ENCODE measurements around the gene RFX8. TPM values are rescaled to one million over a fixed set of nuclear protein-coding genes. Genes with fewer than 3 reads are reported as not detected.

RFX8 gene
- polyA plus RNA-seq, 2 of the 4 experiments (the other 2 are of a cell fraction) = not detected

GRCh38 chr2:101426822-101427221, 48.1 kb downstream of the RFX8 start:
- CTCF ChIA-PET = interaction anchor here (0.6 to 1.6 kb wide), 2 partner anchors 85 to 804 kb away, joined by 3 to 4 read pairs; no protein-coding TSS in a partner anchor
- 78% methylated on average over 7 of the region's 7 CpGs for WGBS (ENCODE audit: missing lambda C conversion rate)
- H3K4me3 ChIP-seq = no peak overlapping the region
- POLR2A ChIA-PET = no interaction called here
- DNase-seq (ENCODE audit: low read depth in 1 of 2, low spot score in 1 of 2) (no peak), ATAC-seq (no peak), FAIRE-seq (no peak)
- no peak for TF ChIP-seq MAZ (IDR thresholded peaks at IDR 0.05; ENCODE audit: borderline replicate concordance, low read depth, low read length)
- no peak for TF ChIP-seq ESRRA (IDR thresholded peaks at IDR 0.05; ENCODE audit: borderline replicate concordance, low read length)
- no peak for TF ChIP-seq RFX5 (IDR thresholded peaks at IDR 0.05)
- no peak for TF ChIP-seq JUNB (IDR thresholded peaks at IDR 0.05)
- no peak for TF ChIP-seq KDM5A (IDR thresholded peaks at IDR 0.05)
- TF ChIP-seq HOXB13 (CRISPR knock-in tag; IDR thresholded peaks at IDR 0.05; ENCODE audit: low read depth) = no peak
- TF ChIP-seq RNF2 (IDR thresholded peaks at IDR 0.05; ENCODE audit: borderline replicate concordance, low read depth) = no peak
- no peak for TF ChIP-seq GATA3 (IDR thresholded peaks at IDR 0.05; ENCODE audit: borderline replicate concordance)
- TF ChIP-seq EP300 (IDR thresholded peaks at IDR 0.05) = no peak
- TF ChIP-seq RCOR1 (IDR thresholded peaks at IDR 0.05; ENCODE audit: low read depth, low read length) = no peak
- TF ChIP-seq RAD21 (conservative IDR thresholded peaks at IDR 0.05 in 1 of 2, IDR thresholded peaks at IDR 0.05 in 1 of 2) = no peak
- TF ChIP-seq CHD4 (IDR thresholded peaks at IDR 0.05; ENCODE audit: borderline replicate concordance) = no peak
- no peak for TF ChIP-seq POLR2A (IDR thresholded peaks at IDR 0.05; ENCODE audit: low read length)
- no peaks in the 10 kb centered on the region for H3K4me1 ChIP-seq
- no peak overlapping the region for H3K4me2 ChIP-seq
- H3K9me3 ChIP-seq = no peaks in the 10 kb centered on the region
- H3K27ac ChIP-seq = no peak overlapping the region

GRCh38 chr2:101420623-101421022, 54.3 kb downstream of the RFX8 start:
- Histone ChIP-seq H3K9me3 (no peaks in the 10 kb centered on the region), H3K4me3 (no peak overlapping the region), H3K4me2 (no peak overlapping the region), H3K27ac (no peak overlapping the region), H3K4me1 (no peaks in the 10 kb centered on the region)
- DNase-seq (ENCODE audit: low read depth in 1 of 2, low spot score in 1 of 2) (no peak), FAIRE-seq (no peak), ATAC-seq (no peak)
- TF ChIP-seq HOXB5 (CRISPR knock-in tag; IDR thresholded peaks at IDR 0.05) (no peak), GATA3 (IDR thresholded peaks at IDR 0.05; ENCODE audit: borderline replicate concordance) (no peak)
- ChIA-PET CTCF (interaction anchor here (0.6 to 6.9 kb wide), 6 partner anchors 8 to 453 kb away, joined by 3 to 79 read pairs (median 5); no protein-coding TSS in a partner anchor), POLR2A (no interaction called here)
- WGBS (ENCODE audit: missing lambda C conversion rate) = 73% methylated on average over 4 of the region's 4 CpGs

DNA sequence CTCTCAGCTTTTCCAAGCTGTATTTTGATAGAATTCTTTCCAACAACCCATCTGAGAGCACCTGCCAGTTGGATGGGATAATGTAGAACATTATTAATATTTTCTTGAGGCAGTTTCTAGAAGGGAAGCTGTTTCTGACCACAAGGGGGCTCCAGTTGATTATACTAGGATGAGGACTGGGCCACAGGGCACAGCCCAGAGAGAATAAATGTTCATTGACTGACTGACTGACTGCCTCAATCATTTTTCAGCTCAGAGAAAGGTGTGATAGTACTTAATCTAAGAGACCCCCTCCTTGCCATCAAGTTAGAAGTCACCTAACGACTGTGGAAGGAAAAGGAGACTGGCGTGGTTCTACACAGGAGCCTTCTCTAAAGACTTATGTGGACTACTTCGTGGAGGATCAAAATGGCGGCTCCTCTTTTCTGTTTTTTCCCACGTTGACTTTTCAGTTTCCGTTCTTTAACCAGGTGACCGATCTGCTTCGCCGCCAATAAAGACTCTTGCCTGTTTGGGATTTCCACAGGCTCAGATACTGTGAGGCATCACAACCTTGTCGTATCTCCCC, 55.7 kb downstream of the RFX8 start:
- DNase-seq (ENCODE audit: low read depth in 1 of 2, low spot score in 1 of 2) (peak; percentile 53 to 70), FAIRE-seq (no peak), ATAC-seq (peak; percentile 85 to 94; a peak in 5 of 6 replicates)
- H3K4me3 ChIP-seq = no peak overlapping the region
- TF ChIP-seq FOXS1 (CRISPR knock-in tag; IDR thresholded peaks at IDR 0.05) (no peak), SMC3 (IDR thresholded peaks at IDR 0.05) (peak; percentile 94), SREBF2 (IDR thresholded peaks at IDR 0.05) (no peak), RAD21 (conservative IDR thresholded peaks at IDR 0.05 in 1 of 2, IDR thresholded peaks at IDR 0.05 in 1 of 2) (peak; percentile 92 to 94)
- TF ChIP-seq, protein P1, sequence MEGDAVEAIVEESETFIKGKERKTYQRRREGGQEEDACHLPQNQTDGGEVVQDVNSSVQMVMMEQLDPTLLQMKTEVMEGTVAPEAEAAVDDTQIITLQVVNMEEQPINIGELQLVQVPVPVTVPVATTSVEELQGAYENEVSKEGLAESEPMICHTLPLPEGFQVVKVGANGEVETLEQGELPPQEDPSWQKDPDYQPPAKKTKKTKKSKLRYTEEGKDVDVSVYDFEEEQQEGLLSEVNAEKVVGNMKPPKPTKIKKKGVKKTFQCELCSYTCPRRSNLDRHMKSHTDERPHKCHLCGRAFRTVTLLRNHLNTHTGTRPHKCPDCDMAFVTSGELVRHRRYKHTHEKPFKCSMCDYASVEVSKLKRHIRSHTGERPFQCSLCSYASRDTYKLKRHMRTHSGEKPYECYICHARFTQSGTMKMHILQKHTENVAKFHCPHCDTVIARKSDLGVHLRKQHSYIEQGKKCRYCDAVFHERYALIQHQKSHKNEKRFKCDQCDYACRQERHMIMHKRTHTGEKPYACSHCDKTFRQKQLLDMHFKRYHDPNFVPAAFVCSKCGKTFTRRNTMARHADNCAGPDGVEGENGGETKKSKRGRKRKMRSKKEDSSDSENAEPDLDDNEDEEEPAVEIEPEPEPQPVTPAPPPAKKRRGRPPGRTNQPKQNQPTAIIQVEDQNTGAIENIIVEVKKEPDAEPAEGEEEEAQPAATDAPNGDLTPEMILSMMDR (IDR thresholded peaks at IDR 0.05) = peak; percentile 90
- POLR2A ChIA-PET = no interaction called here
- no peaks in the 10 kb centered on the region for H3K4me1 ChIP-seq
- no peak overlapping the region for H3K4me2 ChIP-seq
- WGBS (ENCODE audit: missing lambda C conversion rate) = 85% methylated on average over 10 of the region's 10 CpGs
- CTCF ChIA-PET = interaction anchor here (0.6 to 6.9 kb wide), 49 partner anchors 9 to 1020 kb away, joined by 3 to 79 read pairs (median 4); partner anchors contain the start of gene RNF149
- H3K27ac ChIP-seq = peak overlapping the region; percentile 1 to 52; a peak in 4 of 6 replicates
- H3K9me3 ChIP-seq = peaks cover 4% of the 10 kb centered on the region; the same call in 2 of the 3 replicates
